Activated naive CD4-positive, alpha-beta T cell treated with anti-CD3 and anti-CD28 coated beads, Interleukin-2, amount 50 U/mL, for 24 hours (primary cell): ENCODE measurements around the gene PRKCD.

Experiments
- H3K27ac Mint-ChIP-seq: one replicate; pipeline ENCODE4 v1.8.0; 2021; ENCODE audit warnings: mild to moderate bottlenecking, mixed read lengths
- H3K27me3 Mint-ChIP-seq: one replicate; pipeline ENCODE4 v1.8.0; 2021; ENCODE audit warnings: mixed read lengths
- H3K36me3 Mint-ChIP-seq: one replicate; pipeline ENCODE4 v1.8.0; 2021; ENCODE audit warnings: mixed read lengths
- H3K4me1 Mint-ChIP-seq: one replicate; pipeline ENCODE4 v1.8.0; 2021; ENCODE audit warnings: mixed read lengths
- H3K4me3 Mint-ChIP-seq: one replicate; pipeline ENCODE4 v1.8.0; 2021; ENCODE audit warnings: mild to moderate bottlenecking, mixed read lengths
- H3K9me3 Mint-ChIP-seq: one replicate; pipeline ENCODE4 v1.8.0; 2021; ENCODE audit warnings: mixed read lengths

The PRKCD gene

GRCh38 chr3:53198256-53198977 lies 37.4 kb downstream of the PRKCD start:
- Mint-ChIP-seq H3K36me3 (no peaks in the 10 kb centered on the region), H3K27ac (no peak overlapping the region), H3K27me3 (no peaks in the 10 kb centered on the region), H3K4me1 (peaks cover 4% of the 10 kb centered on the region), H3K9me3 (no peaks in the 10 kb centered on the region), H3K4me3 (no peak overlapping the region)

DNA sequence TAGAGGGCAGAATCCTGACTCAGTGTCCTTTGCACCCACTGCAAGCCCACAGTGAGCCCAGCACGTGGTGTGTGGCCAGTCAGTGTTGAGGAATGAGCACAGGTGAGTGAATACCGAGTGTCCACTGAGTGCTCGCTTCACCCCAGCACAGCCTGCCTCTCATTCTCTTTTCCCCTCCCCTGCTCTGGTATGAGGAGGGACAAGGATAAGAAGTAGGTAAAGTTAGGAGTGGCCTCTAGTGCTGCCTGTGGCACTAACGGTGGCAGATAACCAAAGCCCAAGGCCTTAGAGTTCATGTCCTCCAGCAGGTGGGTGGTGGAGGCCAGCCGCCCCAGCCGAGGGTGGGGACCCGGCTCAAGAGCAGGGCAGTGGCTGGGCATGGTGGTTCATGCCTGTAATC lies 38.0 kb downstream of the PRKCD start:
- Mint-ChIP-seq H3K36me3 (no peaks in the 10 kb centered on the region), H3K27ac (no peak overlapping the region), H3K4me1 (peaks cover 4% of the 10 kb centered on the region), H3K27me3 (no peaks in the 10 kb centered on the region), H3K9me3 (no peaks in the 10 kb centered on the region), H3K4me3 (no peak overlapping the region)

GRCh38 chr3:53199834-53200233 lies 38.8 kb downstream of the PRKCD start:
- H3K27ac Mint-ChIP-seq: no peak overlapping the region
- H3K27me3 Mint-ChIP-seq: no peaks in the 10 kb centered on the region

GRCh38 chr3:53200501-53201498 lies 39.8 kb downstream of the PRKCD start:
- Mint-ChIP-seq H3K36me3 (peaks cover 2% of the 10 kb centered on the region), H3K9me3 (no peaks in the 10 kb centered on the region), H3K27me3 (no peaks in the 10 kb centered on the region), H3K4me1 (no peaks in the 10 kb centered on the region), H3K4me3 (no peak overlapping the region), H3K27ac (no peak overlapping the region)

More at GRCh38 chr3:53199834-53200233, 38.8 kb downstream of the PRKCD start:
- H3K4me1 Mint-ChIP-seq: peaks cover 4% of the 10 kb centered on the region
- H3K9me3 Mint-ChIP-seq: no peaks in the 10 kb centered on the region
- H3K36me3 Mint-ChIP-seq: peaks cover 2% of the 10 kb centered on the region
- H3K4me3 Mint-ChIP-seq: no peak overlapping the region

GRCh38 chr3:53202331-53203015 lies 41.5 kb downstream of the PRKCD start:
- Mint-ChIP-seq H3K27me3 (no peaks in the 10 kb centered on the region), H3K4me3 (no peak overlapping the region), H3K9me3 (no peaks in the 10 kb centered on the region), H3K27ac (no peak overlapping the region), H3K36me3 (peaks cover 4% of the 10 kb centered on the region), H3K4me1 (no peaks in the 10 kb centered on the region)

- Mint-ChIP-seq H3K36me3 (peaks cover 4% of the 10 kb centered on the region), H3K9me3 (peaks cover 5% of the 10 kb centered on the region), H3K4me3 (no peak overlapping the region), H3K4me1 (no peaks in the 10 kb centered on the region), H3K27ac (no peak overlapping the region), H3K27me3 (no peaks in the 10 kb centered on the region)
Observed at GRCh38 chr3:53211706-53212702, 51.0 kb downstream of the PRKCD start.

GRCh38 chr3:53213276-53213675 lies 52.3 kb downstream of the PRKCD start:
- peaks cover 5% of the 10 kb centered on the region for H3K9me3 Mint-ChIP-seq
- no peaks in the 10 kb centered on the region for H3K4me1 Mint-ChIP-seq
- no peaks in the 10 kb centered on the region for H3K27me3 Mint-ChIP-seq

DNA sequence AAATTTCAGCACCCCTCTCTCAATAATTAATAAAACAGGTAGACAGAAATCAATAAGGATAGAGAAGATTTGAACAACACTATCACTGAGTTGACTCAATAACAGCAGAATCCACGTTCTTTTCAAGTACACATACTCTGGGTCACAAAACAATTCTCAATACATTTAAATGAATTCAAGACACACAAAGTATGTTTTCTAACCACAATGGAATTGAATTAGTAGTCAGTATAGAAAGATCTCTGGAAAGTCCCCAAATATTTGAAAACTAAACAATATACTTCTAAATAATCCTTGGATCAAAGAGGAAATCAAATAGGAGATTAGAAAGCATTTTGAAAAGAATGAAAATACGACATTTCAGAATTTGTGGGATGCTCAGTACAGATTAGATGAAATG lies 54.8 kb downstream of the PRKCD start:
- H3K4me3 Mint-ChIP-seq: no peak overlapping the region
- H3K27me3 Mint-ChIP-seq: no peaks in the 10 kb centered on the region
- no peak overlapping the region for H3K27ac Mint-ChIP-seq
- H3K36me3 Mint-ChIP-seq: no peaks in the 10 kb centered on the region
- no peaks in the 10 kb centered on the region for H3K9me3 Mint-ChIP-seq
- H3K4me1 Mint-ChIP-seq: peaks cover 4% of the 10 kb centered on the region

More at GRCh38 chr3:53213276-53213675, 52.3 kb downstream of the PRKCD start:
- H3K36me3 Mint-ChIP-seq: no peaks in the 10 kb centered on the region
- H3K4me3 Mint-ChIP-seq: no peak overlapping the region
- no peak overlapping the region for H3K27ac Mint-ChIP-seq

- Mint-ChIP-seq H3K27me3 (no peaks in the 10 kb centered on the region), H3K27ac (no peak overlapping the region), H3K9me3 (no peaks in the 10 kb centered on the region), H3K36me3 (no peaks in the 10 kb centered on the region), H3K4me1 (peaks cover 4% of the 10 kb centered on the region), H3K4me3 (no peak overlapping the region)
Observed at GRCh38 chr3:53216723-53217122, 55.7 kb downstream of the PRKCD start.

- H3K9me3 Mint-ChIP-seq: no peaks in the 10 kb centered on the region
- H3K4me3 Mint-ChIP-seq: no peak overlapping the region
- no peak overlapping the region for H3K27ac Mint-ChIP-seq
- H3K4me1 Mint-ChIP-seq: peaks cover 4% of the 10 kb centered on the region
- no peaks in the 10 kb centered on the region for H3K27me3 Mint-ChIP-seq
- H3K36me3 Mint-ChIP-seq: no peaks in the 10 kb centered on the region
Observed at GRCh38 chr3:53217175-53217574, 56.2 kb downstream of the PRKCD start.

DNA sequence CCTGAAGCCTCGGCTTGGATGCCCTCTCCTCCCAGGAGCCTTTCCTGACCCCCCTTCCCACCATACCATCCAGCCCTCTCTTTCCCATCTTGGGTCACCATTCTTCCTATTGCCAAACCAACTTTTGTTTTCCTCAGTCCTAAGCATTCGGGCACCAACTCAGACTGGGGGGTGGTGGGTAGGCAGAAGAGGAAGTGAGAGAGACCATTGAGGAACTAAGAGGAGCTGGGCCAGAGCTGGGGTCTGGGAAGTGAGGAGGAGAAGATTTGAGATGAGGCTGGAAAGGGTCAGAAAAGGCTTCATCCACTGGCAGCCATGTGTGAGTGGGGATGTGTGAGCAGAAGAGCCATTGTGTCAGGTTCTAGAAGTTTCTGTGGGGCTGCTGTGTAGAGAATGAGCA lies 57.1 kb downstream of the PRKCD start:
- no peaks in the 10 kb centered on the region for H3K9me3 Mint-ChIP-seq
- peaks cover 4% of the 10 kb centered on the region for H3K4me1 Mint-ChIP-seq
- H3K36me3 Mint-ChIP-seq: peaks cover 2% of the 10 kb centered on the region
- H3K27ac Mint-ChIP-seq: no peak overlapping the region
- H3K27me3 Mint-ChIP-seq: no peaks in the 10 kb centered on the region
- no peak overlapping the region for H3K4me3 Mint-ChIP-seq

DNA sequence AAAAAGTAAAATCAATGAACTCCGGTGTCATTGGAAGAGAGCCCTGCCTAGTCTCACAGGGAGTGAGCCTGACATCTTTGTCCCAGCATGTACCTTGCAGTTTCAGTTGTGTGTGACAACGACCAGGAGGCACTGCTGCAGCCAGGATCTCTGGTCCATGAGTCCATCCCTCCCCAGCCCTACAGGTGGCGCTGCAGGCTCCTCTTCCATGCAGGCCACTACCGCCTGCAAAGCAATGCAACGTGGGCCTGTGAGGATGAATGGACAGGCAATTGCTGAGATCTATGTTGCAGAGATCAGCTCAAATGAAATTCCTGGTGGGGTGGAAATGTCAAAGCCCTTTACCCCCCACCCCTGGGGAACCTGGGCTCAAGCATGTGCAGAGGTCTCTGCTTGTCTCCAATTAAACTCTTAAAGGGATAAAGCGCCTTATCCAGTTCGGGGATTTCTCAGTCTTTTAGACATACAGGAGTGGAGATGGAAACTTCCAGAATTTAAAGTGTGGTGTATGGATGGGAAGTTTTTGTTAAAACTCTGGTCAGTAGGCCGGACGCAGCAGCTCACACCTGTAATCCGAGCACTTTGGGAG lies 59.0 kb downstream of the PRKCD start:
- H3K27ac Mint-ChIP-seq: no peak overlapping the region
- H3K36me3 Mint-ChIP-seq: peaks cover 4% of the 10 kb centered on the region
- H3K27me3 Mint-ChIP-seq: no peaks in the 10 kb centered on the region
- no peaks in the 10 kb centered on the region for H3K9me3 Mint-ChIP-seq
- no peak overlapping the region for H3K4me3 Mint-ChIP-seq
- H3K4me1 Mint-ChIP-seq: peaks cover 4% of the 10 kb centered on the region

DNA sequence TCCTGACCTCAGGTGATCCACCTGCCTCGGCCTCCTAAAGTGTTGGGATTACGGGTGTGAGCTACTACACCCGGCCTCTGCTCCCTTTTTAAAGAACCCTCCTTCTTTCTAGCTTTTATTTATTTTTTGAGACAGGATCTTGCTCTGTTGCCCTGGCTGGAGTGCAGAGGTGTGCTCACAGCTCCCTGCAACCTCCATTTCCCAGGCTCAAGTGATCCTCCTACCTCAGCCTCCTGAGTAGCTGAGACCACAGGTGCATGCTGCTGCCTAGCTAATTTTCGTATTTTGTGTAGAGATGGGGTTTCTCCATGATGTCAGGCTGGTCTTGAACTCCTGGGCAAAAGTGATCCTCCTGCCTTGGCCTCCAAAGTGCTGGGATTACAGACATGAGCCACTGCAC lies 60.3 kb downstream of the PRKCD start:
- Mint-ChIP-seq H3K4me1 (peaks cover 4% of the 10 kb centered on the region), H3K27ac (no peak overlapping the region), H3K9me3 (no peaks in the 10 kb centered on the region), H3K36me3 (peaks cover 4% of the 10 kb centered on the region), H3K4me3 (no peak overlapping the region), H3K27me3 (no peaks in the 10 kb centered on the region)

GRCh38 chr3:53221827-53222182 lies 60.8 kb downstream of the PRKCD start:
- H3K9me3 Mint-ChIP-seq: no peaks in the 10 kb centered on the region
- H3K4me3 Mint-ChIP-seq: no peak overlapping the region
- H3K27ac Mint-ChIP-seq: no peak overlapping the region
- H3K27me3 Mint-ChIP-seq: no peaks in the 10 kb centered on the region
- H3K36me3 Mint-ChIP-seq: peaks cover 4% of the 10 kb centered on the region
- H3K4me1 Mint-ChIP-seq: peaks cover 4% of the 10 kb centered on the region
